GM12875 (cell line): ENCODE results near the gene ZNF747.

Source experiments
- H3K4me3 ChIP-seq: one replicate; pipeline ENCODE4 v1.5.1; 2011; ENCODE audit warnings: low read depth, low read length, control low read depth
- CTCF ChIP-seq: IDR thresholded peaks from 2 replicates; pipeline ENCODE4 v1.5.1; 2011; ENCODE audit warnings: low read depth, mild to moderate bottlenecking, control low read depth, inconsistent platforms, low read length, moderate library complexity, borderline replicate concordance; ENCODE audit not compliant: insufficient read depth

The ZNF747 gene

GRCh38 chr16:30528799-30529457 lies 5.7 kb downstream of the ZNF747 start:
- H3K4me3 ChIP-seq: no peak overlapping the region
- TF ChIP-seq CTCF: no peak

GRCh38 chr16:30527635-30528178 lies 7.0 kb downstream of the ZNF747 start:
- peak overlapping the region; percentile 5 for H3K4me3 ChIP-seq
- TF ChIP-seq CTCF: no peak

- H3K4me3 ChIP-seq: peak overlapping the region; percentile 85
- peak; percentile 58 for TF ChIP-seq CTCF
These were observed 7.6 kb downstream of the ZNF747 start for GRCh38 chr16:30526823-30527634.

GRCh38 chr16:30526137-30526822 lies 8.4 kb downstream of the ZNF747 start, which contains the start of gene ZNF768:
Gene ZNF768 (minus strand): TSS chr16:30526566. CDS start chr16:30526413, 153 bp downstream.
- H3K4me3 ChIP-seq: peak within 1 kb of the TSS; percentile 85
- no peak for TF ChIP-seq CTCF

- H3K4me3 ChIP-seq: no peak overlapping the region
- TF ChIP-seq CTCF: no peak
These were observed 8.9 kb downstream of the ZNF747 start for GRCh38 chr16:30525844-30526136.

GRCh38 chr16:30524575-30525568 lies 9.8 kb downstream of the ZNF747 start:
- H3K4me3 ChIP-seq: no peak overlapping the region
- no peak for TF ChIP-seq CTCF
